Body of pancreas (tissue), 4 donors: ENCODE data around the gene USP47. TPM values are rescaled to one million over a fixed set of nuclear protein-coding genes. Genes with fewer than 3 reads are reported as not detected.

Source experiments
- ATAC-seq: fragments of 150-250 bp; one replicate; pipeline ENCODE4 v1.9.1; 2016
- DNase-seq, 4 donors: peaks; one replicate each; pipeline ENCODE4 v3.0.0-alpha.2; 2019
- H3K27ac ChIP-seq, 4 donors: fragments of 200-600 bp; sonication (generic); 1 replicate in 3 of 4; 2 replicates in 1 of 4; pipeline versions ENCODE4 v1.5.1 to v1.6.1; 2016 to 2019; ENCODE audit warnings: mild to moderate bottlenecking in 1 of 4, mixed read lengths in 1 of 4, moderate library complexity in 1 of 4
- H3K27me3 ChIP-seq, 2 donors: fragments of 200-600 bp; sonication (generic); one replicate each; pipeline ENCODE4 v1.6.0; 2016; ENCODE audit warnings: mild to moderate bottlenecking in 1 of 2
- H3K36me3 ChIP-seq, 2 donors: fragments of 200-600 bp; sonication (generic); replicated peaks in 1 of 2; 2 replicates each; pipeline ENCODE4 v1.5.1; 2016; ENCODE audit warnings: low read depth in 2 of 2; ENCODE audit not compliant: insufficient read depth in 1 of 2
- H3K4me1 ChIP-seq: fragments of 200-600 bp; sonication (generic); one replicate; pipeline ENCODE4 v1.6.0; 2016
- H3K4me3 ChIP-seq, 2 donors: fragments of 200-600 bp; sonication (generic); 1 replicate in 1 of 2; 2 replicates in 1 of 2; pipeline ENCODE4 v1.5.1; 2016 to 2019
- H3K9me3 ChIP-seq, 3 donors: fragments of 200-600 bp; sonication (generic); 1 replicate in 2 of 3; 2 replicates in 1 of 3; pipeline ENCODE4 v1.5.1; 2016
- CTCF ChIP-seq, 7 experiments: fragments of 450-650 bp in 4 of 7; fragments of 200-600 bp in 3 of 7; sonication (generic) in 3 of 7; IDR thresholded peaks; one replicate each; pipeline ENCODE4 v1.5.1; 2016 to 2019; ENCODE audit warnings: antibody characterized with exemption in 7 of 7
- POLR2A ChIP-seq, 3 donors: fragments of 450-650 bp; IDR thresholded peaks; one replicate each; pipeline ENCODE4 v1.6.1; 2016; ENCODE audit warnings: antibody characterized with exemption in 3 of 3, mild to moderate bottlenecking in 2 of 3
- WGBS, 2 donors: methylation state at CpG; one replicate each; pipeline ENCODE4 v1.1.5; 2017; 5-methylcytosine and 5-hydroxymethylcytosine counted together
- intact Hi-C: fragments of 100-400 bp; cut with DNase I; formaldehyde crosslinking; loops from one replicate; pipeline ENCODE4 v1.15.1; 2023
- total RNA-seq, 2 donors: library from RNA; depleted of rRNA; stranded (reverse); fragments of >200 nt; gene quantifications; one replicate each; pipeline ENCODE4 v1.1.0, GENCODE V29; 2016

USP47 gene
- total RNA-seq, 2 donors from 2014 or later, result 51.1 to 63.3 TPM

DNA sequence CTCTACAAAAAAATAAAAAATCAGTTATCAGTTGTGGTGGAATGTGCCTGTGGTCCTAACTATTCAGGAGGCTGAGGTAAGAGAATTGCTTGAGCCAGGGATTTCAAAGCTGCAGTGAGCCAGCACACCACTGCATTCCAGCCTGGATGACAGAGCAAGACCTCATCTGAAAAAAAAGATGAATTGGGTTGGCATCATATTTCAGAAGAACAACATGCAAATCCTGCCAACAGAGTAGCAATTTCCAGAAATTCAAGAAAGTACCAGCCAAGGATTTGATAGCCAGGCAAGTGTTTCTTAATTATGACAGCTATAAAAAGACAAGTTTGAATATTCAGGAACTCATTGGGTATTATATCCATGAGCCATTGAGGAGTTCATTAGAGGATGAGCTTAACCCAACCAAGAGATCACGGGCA lies 75.2 kb downstream of the USP47 start:
- no peaks in the 10 kb centered on the region for H3K4me1 ChIP-seq
- no peaks in the 10 kb centered on the region for H3K36me3 ChIP-seq
- H3K27me3 ChIP-seq, result no peaks in the 10 kb centered on the region
- no peak overlapping the region for H3K27ac ChIP-seq
- ATAC-seq (no peak), DNase-seq (no peak)
- intact Hi-C loops, result no loop called here
- no peak for TF ChIP-seq POLR2A (IDR thresholded peaks at IDR 0.05)
- no peak for TF ChIP-seq CTCF (IDR thresholded peaks at IDR 0.05)
- no peak overlapping the region for H3K4me3 ChIP-seq
- H3K9me3 ChIP-seq, result no peaks in the 10 kb centered on the region
- 95 to 100% methylated on average over 1 of the region's 1 CpG for WGBS, 2 donors

- TF ChIP-seq CTCF (IDR thresholded peaks at IDR 0.05), result no peak
- TF ChIP-seq POLR2A (IDR thresholded peaks at IDR 0.05), result no peak
- Histone ChIP-seq H3K36me3 (peaks cover 0 to 4% of the 10 kb centered on the region in 2 donors), H3K27me3 (no peaks in the 10 kb centered on the region), H3K9me3 (no peaks in the 10 kb centered on the region), H3K4me3 (no peak overlapping the region), H3K27ac (no peak overlapping the region), H3K4me1 (no peaks in the 10 kb centered on the region)
- intact Hi-C loops, result no loop called here
- no peak for DNase-seq
- no peak for ATAC-seq
Observed at GRCh38 chr11:11923828-11924227, 82.1 kb downstream of the USP47 start.

GRCh38 chr11:11929920-11930319 lies 88.1 kb downstream of the USP47 start:
- TF ChIP-seq POLR2A (IDR thresholded peaks at IDR 0.05) (no peak), CTCF (IDR thresholded peaks at IDR 0.05) (no peak)
- Histone ChIP-seq H3K27ac (no peak overlapping the region), H3K36me3 (peaks cover 0 to 8% of the 10 kb centered on the region in 2 donors), H3K9me3 (no peaks in the 10 kb centered on the region), H3K4me1 (no peaks in the 10 kb centered on the region), H3K4me3 (no peak overlapping the region), H3K27me3 (no peaks in the 10 kb centered on the region)
- ATAC-seq (no peak), DNase-seq (no peak)
- intact Hi-C loops, result loop anchor here (10.0 kb wide), 1 partner anchor 115 kb away; no protein-coding TSS in a partner anchor
- 72 to 79% methylated on average over 2 of the region's 2 CpGs for WGBS, 2 donors

DNA sequence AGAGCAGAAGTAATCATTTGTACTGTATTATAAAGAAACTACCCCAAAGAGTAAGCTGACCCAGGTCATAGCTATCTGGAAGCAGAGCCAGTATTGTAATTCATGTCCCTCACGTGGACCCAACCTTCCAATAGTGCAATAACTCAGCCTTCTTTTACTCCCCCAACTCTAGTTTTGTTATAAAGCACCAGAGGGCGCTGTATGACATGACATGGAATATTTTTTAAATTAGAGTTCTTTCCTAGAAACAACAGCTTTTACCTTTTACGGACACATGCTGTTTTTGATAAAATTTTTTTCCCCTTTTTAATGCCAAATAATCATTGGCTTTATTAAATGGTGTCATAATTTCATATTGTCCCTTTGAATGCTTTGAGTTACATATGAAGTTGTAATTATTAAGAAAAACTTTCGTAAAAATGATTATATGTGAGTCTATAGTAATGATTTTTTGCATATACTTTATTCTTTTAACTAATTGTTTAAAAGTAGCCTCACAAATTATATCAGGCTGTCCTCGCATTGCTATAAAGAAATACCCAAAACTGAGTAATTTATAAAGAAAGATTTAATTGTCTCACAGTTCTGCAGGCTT lies 89.8 kb downstream of the USP47 start:
- DNase-seq (peak in 1 of 4 donors; percentile 38), ATAC-seq (peak; percentile 50)
- H3K27ac ChIP-seq, result no peak overlapping the region
- H3K4me3 ChIP-seq, result no peak overlapping the region
- no peaks in the 10 kb centered on the region for H3K9me3 ChIP-seq
- no peak for TF ChIP-seq POLR2A (IDR thresholded peaks at IDR 0.05)
- TF ChIP-seq CTCF (IDR thresholded peaks at IDR 0.05), result peak; percentile 26 to 61 (median 52)
- no peaks in the 10 kb centered on the region for H3K27me3 ChIP-seq
- H3K36me3 ChIP-seq, result peaks cover 0 to 10% of the 10 kb centered on the region in 2 donors
- H3K4me1 ChIP-seq, result no peaks in the 10 kb centered on the region
- 70 to 75% methylated on average over 5 of the region's 5 CpGs for WGBS, 2 donors
- intact Hi-C loops, result loop anchor here (10.0 kb wide), 1 partner anchor 113 kb away; no protein-coding TSS in a partner anchor

GRCh38 chr11:11935536-11935935 lies 93.8 kb downstream of the USP47 start:
- peaks cover 7 to 14% of the 10 kb centered on the region in 2 donors for H3K36me3 ChIP-seq
- H3K9me3 ChIP-seq, result no peaks in the 10 kb centered on the region
- intact Hi-C loops, result loop anchor here (10.0 kb wide), 1 partner anchor 109 kb away; no protein-coding TSS in a partner anchor
- H3K4me1 ChIP-seq, result no peaks in the 10 kb centered on the region
- ATAC-seq (no peak), DNase-seq (no peak)
- 96 to 99% methylated on average over 2 of the region's 2 CpGs for WGBS, 2 donors
- H3K27ac ChIP-seq, result no peak overlapping the region
- no peaks in the 10 kb centered on the region for H3K27me3 ChIP-seq
- no peak overlapping the region for H3K4me3 ChIP-seq
- TF ChIP-seq CTCF (IDR thresholded peaks at IDR 0.05) (no peak), POLR2A (IDR thresholded peaks at IDR 0.05) (no peak)
